ENCODE results near the gene PDK4. TPM values are rescaled to one million over a fixed set of nuclear protein-coding genes. Genes with fewer than 3 reads are reported as not detected.

Gene PDK4
- total RNA-seq, 1 donor from 2014 or later = 0.07 TPM

DNA sequence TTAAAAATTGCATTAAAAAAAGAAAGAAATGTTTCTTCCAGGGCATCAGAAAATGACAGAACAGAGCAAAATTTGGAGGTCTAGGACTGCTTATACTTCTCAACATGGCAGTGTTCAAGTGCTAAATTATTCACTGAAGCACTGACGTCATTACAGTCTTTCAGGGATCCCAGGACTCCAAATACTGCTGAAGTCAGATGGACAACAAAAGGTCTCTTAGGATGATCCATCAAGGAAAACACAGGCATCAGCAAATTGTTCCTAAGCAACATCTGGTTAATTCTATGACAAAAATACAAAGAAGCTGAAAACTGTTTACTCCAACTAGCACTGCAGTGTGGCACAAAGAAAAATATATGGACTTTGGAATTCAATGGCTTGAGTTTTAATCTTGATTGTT lies 52.1 kb downstream of the PDK4 start:
- no peak overlapping the region for H3K27ac Mint-ChIP-seq (ENCODE audit: unreplicated experiment)
- peaks cover 7% of the 10 kb centered on the region for H3K4me1 Mint-ChIP-seq
- H3K9me3 Mint-ChIP-seq = no peaks in the 10 kb centered on the region
- TF ChIP-seq, protein P1, sequence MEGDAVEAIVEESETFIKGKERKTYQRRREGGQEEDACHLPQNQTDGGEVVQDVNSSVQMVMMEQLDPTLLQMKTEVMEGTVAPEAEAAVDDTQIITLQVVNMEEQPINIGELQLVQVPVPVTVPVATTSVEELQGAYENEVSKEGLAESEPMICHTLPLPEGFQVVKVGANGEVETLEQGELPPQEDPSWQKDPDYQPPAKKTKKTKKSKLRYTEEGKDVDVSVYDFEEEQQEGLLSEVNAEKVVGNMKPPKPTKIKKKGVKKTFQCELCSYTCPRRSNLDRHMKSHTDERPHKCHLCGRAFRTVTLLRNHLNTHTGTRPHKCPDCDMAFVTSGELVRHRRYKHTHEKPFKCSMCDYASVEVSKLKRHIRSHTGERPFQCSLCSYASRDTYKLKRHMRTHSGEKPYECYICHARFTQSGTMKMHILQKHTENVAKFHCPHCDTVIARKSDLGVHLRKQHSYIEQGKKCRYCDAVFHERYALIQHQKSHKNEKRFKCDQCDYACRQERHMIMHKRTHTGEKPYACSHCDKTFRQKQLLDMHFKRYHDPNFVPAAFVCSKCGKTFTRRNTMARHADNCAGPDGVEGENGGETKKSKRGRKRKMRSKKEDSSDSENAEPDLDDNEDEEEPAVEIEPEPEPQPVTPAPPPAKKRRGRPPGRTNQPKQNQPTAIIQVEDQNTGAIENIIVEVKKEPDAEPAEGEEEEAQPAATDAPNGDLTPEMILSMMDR (conservative IDR thresholded peaks at IDR 0.05) = no peak
- DNase-seq (ENCODE audit: low read depth, low spot score) = no peak
- no peaks in the 10 kb centered on the region for H3K36me3 Mint-ChIP-seq (ENCODE audit: low read depth)
- H3K27me3 Mint-ChIP-seq (ENCODE audit: low read depth) = peaks cover 2% of the 10 kb centered on the region
- no peak overlapping the region for H3K4me3 Mint-ChIP-seq

DNA sequence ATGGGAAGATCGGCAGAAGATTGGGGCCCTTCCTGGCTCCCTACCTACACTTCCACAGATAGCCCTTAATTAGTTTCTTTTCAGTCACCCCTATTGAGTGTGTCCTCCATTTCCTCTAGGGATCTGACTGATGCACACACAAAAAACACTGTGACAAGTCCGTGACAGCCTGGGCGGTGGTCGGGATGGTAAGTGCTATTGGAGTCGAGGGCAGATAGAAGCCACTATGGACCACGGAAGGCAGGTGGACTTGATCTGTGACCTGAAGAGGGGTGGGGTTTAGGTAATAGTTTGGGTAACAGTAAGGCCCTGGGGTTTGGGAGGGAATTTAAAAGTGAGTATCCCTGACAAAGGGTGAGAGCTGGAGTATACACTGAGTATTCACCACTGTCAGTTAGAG lies 53.0 kb downstream of the PDK4 start:
- Mint-ChIP-seq H3K9me3 (no peaks in the 10 kb centered on the region), H3K4me3 (no peak overlapping the region), H3K4me1 (peaks cover 7% of the 10 kb centered on the region), H3K27ac (ENCODE audit: unreplicated experiment) (no peak overlapping the region), H3K27me3 (ENCODE audit: low read depth) (peaks cover 5% of the 10 kb centered on the region), H3K36me3 (ENCODE audit: low read depth) (no peaks in the 10 kb centered on the region)
- TF ChIP-seq, protein P1 (conservative IDR thresholded peaks at IDR 0.05) = no peak
- DNase-seq (ENCODE audit: low read depth, low spot score) = no peak

DNA sequence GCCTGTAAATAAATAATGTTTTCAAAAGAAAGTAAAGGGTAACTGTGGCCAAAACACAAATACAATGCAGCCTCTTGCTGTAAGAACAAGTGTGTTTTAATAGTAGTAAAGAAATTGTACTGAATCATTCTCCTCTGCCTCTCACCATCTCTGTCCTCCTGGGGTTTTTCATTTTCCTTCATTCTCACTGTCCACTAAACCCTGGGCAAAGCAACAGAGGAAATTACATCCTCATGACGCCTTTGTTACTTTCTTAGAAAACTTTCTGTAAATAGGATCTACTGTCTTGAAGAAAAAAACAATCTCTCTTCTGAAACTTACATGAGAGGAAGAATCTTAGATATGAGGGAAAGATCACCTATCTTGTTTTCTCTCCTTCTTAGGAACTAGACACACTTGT lies 56.0 kb downstream of the PDK4 start:
- Mint-ChIP-seq H3K27ac (ENCODE audit: unreplicated experiment) (no peak overlapping the region), H3K36me3 (ENCODE audit: low read depth) (no peaks in the 10 kb centered on the region), H3K4me3 (no peak overlapping the region), H3K4me1 (peaks cover 5% of the 10 kb centered on the region), H3K27me3 (ENCODE audit: low read depth) (peaks cover 4% of the 10 kb centered on the region), H3K9me3 (no peaks in the 10 kb centered on the region)
- no peak for DNase-seq (ENCODE audit: low read depth, low spot score)
- TF ChIP-seq, protein P1 (conservative IDR thresholded peaks at IDR 0.05) = no peak

DNA sequence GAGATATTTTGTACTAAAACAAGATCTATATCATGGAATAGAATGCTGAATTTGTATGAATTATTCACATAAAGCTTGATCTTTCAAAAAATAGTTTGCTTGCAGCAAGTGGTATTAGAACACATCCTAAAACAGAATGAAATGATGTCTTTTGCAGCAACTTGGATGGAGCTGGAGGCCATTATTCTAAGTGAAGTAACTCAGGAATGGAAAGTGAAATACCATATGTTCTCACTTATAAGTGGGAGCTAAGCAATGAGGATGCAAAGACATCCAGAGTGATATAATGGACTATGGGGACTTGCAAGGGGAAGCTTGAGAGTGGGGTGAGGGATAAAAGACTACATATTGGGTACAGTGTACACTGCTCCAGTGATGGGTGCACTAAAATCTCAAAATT lies 56.9 kb downstream of the PDK4 start:
- Mint-ChIP-seq H3K36me3 (ENCODE audit: low read depth) (no peaks in the 10 kb centered on the region), H3K4me1 (peaks cover 4% of the 10 kb centered on the region), H3K9me3 (no peaks in the 10 kb centered on the region), H3K27ac (ENCODE audit: unreplicated experiment) (no peak overlapping the region), H3K4me3 (no peak overlapping the region), H3K27me3 (ENCODE audit: low read depth) (peaks cover 4% of the 10 kb centered on the region)
- TF ChIP-seq, protein P1 (conservative IDR thresholded peaks at IDR 0.05) = no peak
- DNase-seq (ENCODE audit: low read depth, low spot score) = no peak

DNA sequence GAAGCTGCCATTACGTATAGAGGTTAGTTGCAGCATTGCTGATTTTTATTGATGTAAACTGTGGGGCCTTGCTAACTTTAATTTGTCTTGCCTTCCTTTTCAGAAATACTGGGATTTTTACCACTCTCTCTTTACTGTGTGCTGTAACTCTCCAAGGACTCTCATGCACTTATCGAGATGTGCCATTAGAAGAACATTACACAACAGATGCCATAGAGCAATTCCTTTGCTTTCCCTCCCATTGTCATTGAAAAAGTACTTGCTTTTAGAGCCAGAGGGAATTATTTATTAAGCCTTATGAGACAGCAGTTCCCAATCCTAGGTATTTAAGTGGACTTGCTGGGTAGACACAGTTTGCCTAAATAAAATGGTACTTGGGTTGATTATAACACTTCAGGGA lies 58.8 kb downstream of the PDK4 start:
- no peak for DNase-seq (ENCODE audit: low read depth, low spot score)
- peaks cover 4% of the 10 kb centered on the region for H3K4me1 Mint-ChIP-seq
- H3K27ac Mint-ChIP-seq (ENCODE audit: unreplicated experiment) = no peak overlapping the region
- H3K9me3 Mint-ChIP-seq = no peaks in the 10 kb centered on the region
- H3K36me3 Mint-ChIP-seq (ENCODE audit: low read depth) = no peaks in the 10 kb centered on the region
- TF ChIP-seq, protein P1 (conservative IDR thresholded peaks at IDR 0.05) = no peak
- H3K4me3 Mint-ChIP-seq = no peak overlapping the region
- H3K27me3 Mint-ChIP-seq (ENCODE audit: low read depth) = peaks cover 4% of the 10 kb centered on the region

Data from neural crest cell (in vitro differentiated cells).